Lung (tissue), 12 donors: ENCODE data around the gene HPS1. TPM values are rescaled to one million over a fixed set of nuclear protein-coding genes. Genes with fewer than 3 reads are reported as not detected.

Source experiments
- ATAC-seq: fragments of 200-7000 bp; cut with Tn5 transposase; one replicate; pipeline ENCODE4 v1.9.1; 2020; ENCODE audit warnings: moderate number of reproducible peaks; ENCODE audit not compliant: insufficient read depth, low FRiP score
- DNase-seq, 3 donors: peaks; one replicate each; pipeline ENCODE4 v3.0.0-alpha.2; 2013 to 2017
- H3K27ac ChIP-seq, 2 donors: one replicate each; pipeline ENCODE4 v1.5.1; 2013; ENCODE audit warnings: mild to moderate bottlenecking in 2 of 2, moderate library complexity in 2 of 2, control low read depth in 1 of 2, inconsistent platforms in 1 of 2, low read depth in 1 of 2, low read length in 1 of 2
- H3K27me3 ChIP-seq, 3 donors: one replicate each; pipeline ENCODE4 v1.5.1; 2013; ENCODE audit warnings: low read length in 2 of 3; ENCODE audit not compliant: control insufficient read depth in 3 of 3, insufficient read depth in 3 of 3
- H3K36me3 ChIP-seq, 4 donors: one replicate each; pipeline ENCODE4 v1.5.1; 2013; ENCODE audit warnings: low read length in 4 of 4, mild to moderate bottlenecking in 1 of 4, moderate library complexity in 1 of 4; ENCODE audit not compliant: control insufficient read depth in 4 of 4, insufficient read depth in 4 of 4
- H3K4me1 ChIP-seq, 5 donors: one replicate each; pipeline ENCODE4 v1.5.1; 2013; ENCODE audit warnings: low read length in 5 of 5, mild to moderate bottlenecking in 2 of 5, moderate library complexity in 1 of 5; ENCODE audit not compliant: control insufficient read depth in 5 of 5, insufficient read depth in 5 of 5
- H3K4me3 ChIP-seq: one replicate; pipeline ENCODE4 v1.5.1; 2013; ENCODE audit warnings: mild to moderate bottlenecking, control low read depth, moderate library complexity
- H3K9ac ChIP-seq, 2 donors: one replicate each; pipeline ENCODE4 v1.5.1; 2013; ENCODE audit warnings: low read length in 2 of 2, control low read depth in 1 of 2; ENCODE audit not compliant: insufficient read depth in 1 of 2
- H3K9me3 ChIP-seq, 4 donors: one replicate each; pipeline ENCODE4 v1.5.1; 2013; ENCODE audit warnings: low read length in 3 of 4, mild to moderate bottlenecking in 1 of 4, moderate library complexity in 1 of 4; ENCODE audit not compliant: control insufficient read depth in 4 of 4, insufficient read depth in 3 of 4
- CTCF ChIP-seq: IDR thresholded peaks from 2 replicates; pipeline ENCODE4 v1.5.1; 2012; ENCODE audit warnings: mild to moderate bottlenecking; ENCODE audit errors: control extremely low read depth, extremely low read depth
- WGBS, 2 donors: extraction: QIAGEN DNeasy Blood & Tissue Kit; methylation state at CpG; one replicate each; pipeline ENCODE4 v1.1.7; 2013; 5-methylcytosine and 5-hydroxymethylcytosine counted together
- polyA plus RNA-seq, 2 donors: library from polyadenylated mRNA; stranded (reverse); fragments of 200-250 nt; gene quantifications; one replicate each; pipeline ENCODE4 v1.2.1, GENCODE V29; 2013
- total RNA-seq, 2 donors: library from RNA; depleted of rRNA in 1 of 2; stranded (reverse); fragments of >200 nt in 1 of 2; gene quantifications; one replicate each; pipeline ENCODE4 v1.2.1, GENCODE V29; 2014 to 2021
- donor health status: control.
- donor health status: control.
- donor health status: Bipolar disorder and iron deficiency.
- donor health status: healthy.
- donor health status: DM: yes; HTN: yes; CAD: no.

The HPS1 gene
- total and polyA plus RNA-seq, 4 donors: 32.3 to 89.5 (median 58.4) TPM

- ATAC-seq: no peak
- no peak overlapping the region for H3K27ac ChIP-seq
- no peak overlapping the region for H3K4me3 ChIP-seq
- peaks cover 0 to 10% (median 0%) of the 10 kb centered on the region in 5 donors for H3K4me1 ChIP-seq
- DNase-seq: no peak
- peaks cover 0 to 8% (median 1%) of the 10 kb centered on the region in 4 donors for H3K9me3 ChIP-seq
- TF ChIP-seq CTCF: no peak
- WGBS, 2 donors: 100% methylated on average over 1 of the region's 1 CpG
- no peak overlapping the region for H3K9ac ChIP-seq
- no peaks in the 10 kb centered on the region for H3K27me3 ChIP-seq
- peaks cover 30 to 41% (median 35%) of the 10 kb centered on the region in 4 donors for H3K36me3 ChIP-seq
Measured at GRCh38 chr10:98433371-98433770, 13.4 kb downstream of the HPS1 start.

GRCh38 chr10:98432330-98432729 is 14.4 kb downstream of the HPS1 start:
- Histone ChIP-seq H3K27me3 (no peaks in the 10 kb centered on the region), H3K9ac (no peak overlapping the region), H3K4me1 (peaks cover 0 to 8% (median 0%) of the 10 kb centered on the region in 5 donors), H3K9me3 (peaks cover 0 to 8% (median 1%) of the 10 kb centered on the region in 4 donors), H3K4me3 (no peak overlapping the region), H3K27ac (no peak overlapping the region), H3K36me3 (peaks cover 32 to 50% (median 37%) of the 10 kb centered on the region in 4 donors)
- no peak for DNase-seq
- TF ChIP-seq CTCF: no peak
- 97% methylated on average over 1 of the region's 1 CpG for WGBS, 2 donors
- ATAC-seq: no peak

- no peaks in the 10 kb centered on the region for H3K27me3 ChIP-seq
- ATAC-seq (no peak), DNase-seq (no peak)
- H3K4me3 ChIP-seq: no peak overlapping the region
- peaks cover 0 to 7% (median 0%) of the 10 kb centered on the region in 5 donors for H3K4me1 ChIP-seq
- H3K27ac ChIP-seq: peak overlapping the region in 1 of 2 donors; percentile 81
- H3K36me3 ChIP-seq: peaks cover 32 to 57% (median 40%) of the 10 kb centered on the region in 4 donors
- peaks cover 0 to 8% (median 1%) of the 10 kb centered on the region in 4 donors for H3K9me3 ChIP-seq
- TF ChIP-seq CTCF: no peak
- 91 to 100% methylated on average over 8 of the region's 8 CpGs for WGBS, 2 donors
- H3K9ac ChIP-seq: no peak overlapping the region
Measured at GRCh38 chr10:98431016-98431415, 15.7 kb downstream of the HPS1 start.

GRCh38 chr10:98430427-98430826 is 16.3 kb downstream of the HPS1 start:
- Histone ChIP-seq H3K9me3 (peaks cover 0 to 8% (median 1%) of the 10 kb centered on the region in 4 donors), H3K9ac (no peak overlapping the region), H3K27me3 (no peaks in the 10 kb centered on the region), H3K4me3 (no peak overlapping the region), H3K27ac (peak overlapping the region in 1 of 2 donors; percentile 52), H3K36me3 (peaks cover 32 to 54% (median 38%) of the 10 kb centered on the region in 4 donors), H3K4me1 (peaks cover 0 to 7% (median 0%) of the 10 kb centered on the region in 5 donors)
- DNase-seq (no peak), ATAC-seq (no peak)
- WGBS, 2 donors: 98% methylated on average over 8 of the region's 8 CpGs
- no peak for TF ChIP-seq CTCF
